ENCODE measurements around the gene HOXD10. TPM values are rescaled to one million over a fixed set of nuclear protein-coding genes. Genes with fewer than 3 reads are reported as not detected.

The HOXD10 gene
- total RNA-seq, 2 donors from 2014 or later, result not detected

DNA sequence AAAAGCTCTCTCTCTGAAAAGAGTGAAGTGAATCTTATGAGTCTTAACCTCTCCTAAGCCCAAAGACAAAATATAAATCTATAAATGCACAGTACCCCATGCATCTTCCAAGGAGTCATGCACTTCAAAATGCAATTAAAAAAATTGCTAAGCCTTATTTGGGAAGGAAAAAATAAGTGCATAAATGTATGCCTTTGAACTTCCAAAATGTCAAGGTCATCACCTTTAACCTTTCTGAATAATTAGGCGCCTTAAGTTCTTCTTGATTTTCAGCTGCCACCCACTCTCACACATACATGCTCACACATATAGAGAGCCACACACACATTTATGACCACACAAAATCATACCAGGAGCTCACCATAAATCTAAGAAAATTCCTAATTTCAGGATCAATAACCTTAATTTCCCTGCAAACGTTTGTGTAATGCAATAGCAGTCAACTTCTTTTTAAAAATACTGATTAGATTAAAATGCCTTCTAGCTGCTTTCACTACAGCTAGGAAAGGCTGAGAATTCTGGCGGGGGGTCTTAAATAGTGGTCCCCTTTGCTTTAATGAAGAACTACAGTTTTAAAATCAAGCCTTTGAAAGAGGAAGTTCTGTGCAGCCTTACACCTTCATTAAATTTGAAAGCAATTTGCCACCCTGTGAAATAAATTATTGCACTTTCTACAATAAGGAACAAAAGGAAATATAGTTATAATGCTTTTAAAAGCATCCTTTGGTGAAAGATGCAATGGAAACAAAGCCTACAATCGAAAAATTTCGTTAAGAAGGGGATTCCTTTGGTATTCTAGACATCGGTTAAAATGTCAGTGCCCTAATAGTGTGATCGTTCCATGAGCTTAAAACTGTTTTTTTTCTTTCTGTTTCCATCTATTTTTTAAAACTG lies 5.9 kb upstream of the HOXD10 start:
- H3K36me3 Mint-ChIP-seq (ENCODE audit: insufficient read depth in 2 of 2), result peaks cover 2 to 3% of the 10 kb centered on the region in 2 donors
- H3K27me3 Mint-ChIP-seq (ENCODE audit: low read depth), result peaks cover 78% of the 10 kb centered on the region
- DNase-seq (no peak), ATAC-seq (replicated peaks in 1 of 2) (no peak)
- H3K4me3 Mint-ChIP-seq, result no peak overlapping the region
- H3K9me3 Mint-ChIP-seq, result no peaks in the 10 kb centered on the region
- H3K4me1 Mint-ChIP-seq (ENCODE audit: low read depth), result peaks cover 26% of the 10 kb centered on the region
- peak overlapping the region; percentile 57 for H3K27ac Mint-ChIP-seq

GRCh38 chr2:176111309-176111663 lies 5.3 kb upstream of the HOXD10 start:
- Mint-ChIP-seq H3K4me3 (no peak overlapping the region), H3K9me3 (no peaks in the 10 kb centered on the region), H3K36me3 (ENCODE audit: insufficient read depth in 2 of 2) (peaks cover under 1 to 2% of the 10 kb centered on the region in 2 donors), H3K27me3 (ENCODE audit: low read depth) (peaks cover 78% of the 10 kb centered on the region), H3K27ac (peak overlapping the region; percentile 57), H3K4me1 (ENCODE audit: low read depth) (peaks cover 20% of the 10 kb centered on the region)
- peak; percentile 45 to 53 for DNase-seq
- ATAC-seq (replicated peaks in 1 of 2), result peak in 1 of 2 donors; percentile 33

- H3K4me3 Mint-ChIP-seq, result no peak overlapping the region
- peaks cover 81% of the 10 kb centered on the region for H3K27me3 Mint-ChIP-seq (ENCODE audit: low read depth)
- H3K4me1 Mint-ChIP-seq (ENCODE audit: low read depth), result peaks cover 17% of the 10 kb centered on the region
- peaks cover 0 to 2% of the 10 kb centered on the region in 2 donors for H3K36me3 Mint-ChIP-seq (ENCODE audit: insufficient read depth in 2 of 2)
- no peak for ATAC-seq (replicated peaks in 1 of 2)
- no peak overlapping the region for H3K27ac Mint-ChIP-seq
- no peak for DNase-seq
- no peaks in the 10 kb centered on the region for H3K9me3 Mint-ChIP-seq
These were observed 4.7 kb upstream of the HOXD10 start for GRCh38 chr2:176111846-176112374.

- no peak overlapping the region for H3K4me3 Mint-ChIP-seq
- peaks cover 17% of the 10 kb centered on the region for H3K4me1 Mint-ChIP-seq (ENCODE audit: low read depth)
- no peaks in the 10 kb centered on the region for H3K9me3 Mint-ChIP-seq
These were observed 3.9 kb upstream of the HOXD10 start for GRCh38 chr2:176112375-176113302.

GRCh38 chr2:176114120-176114929 lies 2.3 kb upstream of the HOXD10 start:
- H3K27me3 Mint-ChIP-seq (ENCODE audit: low read depth), result peaks cover 96% of the 10 kb centered on the region
- H3K4me1 Mint-ChIP-seq (ENCODE audit: low read depth), result peaks cover 20% of the 10 kb centered on the region
- peaks cover 2 to 6% of the 10 kb centered on the region in 2 donors for H3K36me3 Mint-ChIP-seq (ENCODE audit: insufficient read depth in 2 of 2)
- no peak overlapping the region for H3K4me3 Mint-ChIP-seq
- DNase-seq, result no peak
- H3K27ac Mint-ChIP-seq, result no peak overlapping the region
- peaks cover 0 to 2% of the 10 kb centered on the region in 2 donors for H3K9me3 Mint-ChIP-seq
- no peak for ATAC-seq (replicated peaks in 1 of 2)

More at GRCh38 chr2:176112375-176113302, 3.9 kb upstream of the HOXD10 start:
- H3K36me3 Mint-ChIP-seq (ENCODE audit: insufficient read depth in 2 of 2), result peaks cover 0 to 2% of the 10 kb centered on the region in 2 donors
- H3K27ac Mint-ChIP-seq, result peak overlapping the region; percentile 57
- peaks cover 88% of the 10 kb centered on the region for H3K27me3 Mint-ChIP-seq (ENCODE audit: low read depth)
- ATAC-seq (replicated peaks in 1 of 2), result no peak
- no peak for DNase-seq

- Mint-ChIP-seq H3K27me3 (ENCODE audit: low read depth) (peaks cover 96% of the 10 kb centered on the region), H3K4me1 (ENCODE audit: low read depth) (peaks cover 14% of the 10 kb centered on the region), H3K36me3 (ENCODE audit: insufficient read depth in 2 of 2) (peaks cover 2 to 4% of the 10 kb centered on the region in 2 donors), H3K9me3 (peaks cover 0 to 2% of the 10 kb centered on the region in 2 donors), H3K4me3 (no peak overlapping the region), H3K27ac (no peak overlapping the region)
- DNase-seq (no peak), ATAC-seq (replicated peaks in 1 of 2) (no peak)
These were observed 1.5 kb upstream of the HOXD10 start for GRCh38 chr2:176114930-176115625.

DNA sequence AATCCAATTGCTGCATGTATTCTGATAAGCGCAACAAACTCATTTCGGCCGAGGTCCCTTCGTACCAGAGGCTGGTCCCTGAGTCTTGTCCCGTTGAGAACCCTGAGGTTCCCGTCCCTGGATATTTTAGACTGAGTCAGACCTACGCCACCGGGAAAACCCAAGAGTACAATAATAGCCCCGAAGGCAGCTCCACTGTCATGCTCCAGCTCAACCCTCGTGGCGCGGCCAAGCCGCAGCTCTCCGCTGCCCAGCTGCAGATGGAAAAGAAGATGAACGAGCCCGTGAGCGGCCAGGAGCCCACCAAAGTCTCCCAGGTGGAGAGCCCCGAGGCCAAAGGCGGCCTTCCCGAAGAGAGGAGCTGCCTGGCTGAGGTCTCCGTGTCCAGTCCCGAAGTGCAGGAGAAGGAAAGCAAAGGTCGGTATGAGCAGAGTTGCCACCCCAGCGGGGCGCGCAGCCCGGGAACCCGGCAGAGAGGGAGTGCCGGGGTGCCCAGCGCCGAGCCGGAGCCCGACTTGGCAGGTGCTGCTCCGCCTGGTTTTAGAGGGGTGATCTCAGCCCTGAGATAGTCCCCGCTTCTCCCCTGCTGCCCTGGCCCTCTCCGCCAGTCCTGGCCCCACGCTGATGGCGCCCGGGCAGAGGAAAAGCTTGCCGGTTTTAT lies 714 bp downstream of the HOXD10 start:
- no peak overlapping the region for H3K4me3 Mint-ChIP-seq
- H3K27me3 Mint-ChIP-seq (ENCODE audit: low read depth), result peaks cover 91% of the 10 kb centered on the region
- peaks cover 11% of the 10 kb centered on the region for H3K4me1 Mint-ChIP-seq (ENCODE audit: low read depth)
- DNase-seq (no peak), ATAC-seq (replicated peaks in 1 of 2) (no peak)
- H3K36me3 Mint-ChIP-seq (ENCODE audit: insufficient read depth in 2 of 2), result peaks cover 2 to 4% of the 10 kb centered on the region in 2 donors
- peaks cover 0 to 2% of the 10 kb centered on the region in 2 donors for H3K9me3 Mint-ChIP-seq
- no peak overlapping the region for H3K27ac Mint-ChIP-seq

- Mint-ChIP-seq H3K27ac (no peak overlapping the region), H3K4me1 (ENCODE audit: low read depth) (peaks cover 11% of the 10 kb centered on the region), H3K9me3 (peaks cover 0 to 2% of the 10 kb centered on the region in 2 donors), H3K27me3 (ENCODE audit: low read depth) (peaks cover 85% of the 10 kb centered on the region), H3K36me3 (ENCODE audit: insufficient read depth in 2 of 2) (peaks cover 2 to 4% of the 10 kb centered on the region in 2 donors), H3K4me3 (no peak overlapping the region)
- ATAC-seq (replicated peaks in 1 of 2) (no peak), DNase-seq (no peak)
These were observed 1.3 kb downstream of the HOXD10 start for GRCh38 chr2:176117823-176118371.

DNA sequence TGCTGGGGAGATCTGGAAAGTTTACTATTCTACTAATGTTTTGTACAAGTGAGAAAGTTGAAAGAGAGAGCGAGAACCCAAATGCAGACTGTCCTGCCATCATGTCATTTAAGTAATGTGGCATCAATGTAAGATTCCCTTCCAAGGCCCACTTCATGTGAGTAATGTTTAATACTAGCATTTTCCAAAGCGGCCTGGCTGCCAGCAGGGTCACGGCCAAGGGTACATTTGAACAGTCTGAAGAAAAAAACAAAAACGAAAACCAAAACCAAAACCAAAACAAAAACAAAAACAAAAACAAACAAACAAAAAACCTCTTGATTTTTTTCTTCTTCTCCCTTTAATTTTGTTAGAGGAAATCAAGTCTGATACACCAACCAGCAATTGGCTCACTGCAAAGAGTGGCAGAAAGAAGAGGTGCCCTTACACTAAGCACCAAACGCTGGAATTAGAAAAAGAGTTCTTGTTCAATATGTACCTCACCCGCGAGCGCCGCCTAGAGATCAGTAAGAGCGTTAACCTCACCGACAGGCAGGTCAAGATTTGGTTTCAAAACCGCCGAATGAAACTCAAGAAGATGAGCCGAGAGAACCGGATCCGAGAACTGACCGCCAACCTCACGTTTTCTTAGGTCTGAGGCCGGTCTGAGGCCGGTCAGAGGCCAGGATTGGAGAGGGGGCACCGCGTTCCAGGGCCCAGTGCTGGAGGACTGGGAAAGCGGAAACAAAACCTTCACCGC lies 2.2 kb downstream of the HOXD10 start:
- H3K4me3 Mint-ChIP-seq, result peak overlapping the region; percentile 24 to 73
- H3K4me1 Mint-ChIP-seq (ENCODE audit: low read depth), result peaks cover 11% of the 10 kb centered on the region
- peaks cover 0 to 2% of the 10 kb centered on the region in 2 donors for H3K9me3 Mint-ChIP-seq
- H3K27ac Mint-ChIP-seq, result peak overlapping the region; percentile 77
- peak; percentile 41 to 47 for DNase-seq
- H3K36me3 Mint-ChIP-seq (ENCODE audit: insufficient read depth in 2 of 2), result peaks cover 2 to 4% of the 10 kb centered on the region in 2 donors
- ATAC-seq (replicated peaks in 1 of 2), result no peak
- H3K27me3 Mint-ChIP-seq (ENCODE audit: low read depth), result peaks cover 81% of the 10 kb centered on the region

GRCh38 chr2:176120364-176121189 lies 4.0 kb downstream of the HOXD10 start:
- H3K27ac Mint-ChIP-seq, result no peak overlapping the region
- peaks cover 81% of the 10 kb centered on the region for H3K27me3 Mint-ChIP-seq (ENCODE audit: low read depth)
- no peak overlapping the region for H3K4me3 Mint-ChIP-seq
- ATAC-seq (replicated peaks in 1 of 2) (no peak), DNase-seq (no peak)
- peaks cover 11% of the 10 kb centered on the region for H3K4me1 Mint-ChIP-seq (ENCODE audit: low read depth)
- H3K9me3 Mint-ChIP-seq, result peaks cover 0 to 2% of the 10 kb centered on the region in 2 donors
- H3K36me3 Mint-ChIP-seq (ENCODE audit: insufficient read depth in 2 of 2), result peaks cover 4% of the 10 kb centered on the region in 2 donors

All from activated T-cell treated with anti-CD3 and anti-CD28 coated beads, Interleukin-2, amount 50 U/mL, for 72 hours (primary cell).